PC-9 (cell line): ENCODE results near the gene BPIFB3. TPM values are rescaled to one million over a fixed set of nuclear protein-coding genes. Genes with fewer than 3 reads are reported as not detected.

Experiments
- BruUV-seq: library from RNA; stranded (reverse); fragments of 400-500 nt; replicated peaks from 2 replicates; lab custom pipeline; 2021; lab: Mats Ljungman, UMichigan
- CTCF ChIA-PET: fragments of 300-600 bp; sonication (Branson Sonifier 250); formaldehyde crosslinking; loops from one replicate; lab custom pipeline; 2022; ENCODE audit warnings: antibody characterized with exemption; lab: Charles Lee
- POLR2A ChIA-PET: fragments of 300-600 bp; sonication (Branson Sonifier 250); formaldehyde crosslinking; loops from one replicate; lab custom pipeline; 2022; ENCODE audit warnings: antibody characterized with exemption; ENCODE audit not compliant: unreplicated experiment; lab: Charles Lee
- DNase-seq, 2 experiments: peaks; one replicate each; pipeline versions ENCODE4 v3.0.0 to v3.0.0-alpha.2; 2015 to 2022; ENCODE audit warnings: mixed read lengths in 1 of 2
- H2AFZ ChIP-seq: fragments of 200-600 bp; sonication (generic); 2 replicates; pipeline ENCODE4 v1.8.1; 2017; ENCODE audit warnings: antibody characterized with exemption
- H3F3A ChIP-seq: fragments of 200-600 bp; sonication (generic); 2 replicates; pipeline ENCODE4 v1.8.1; 2017; ENCODE audit warnings: antibody characterized with exemption, mild to moderate bottlenecking, low read depth; ENCODE audit not compliant: insufficient read depth
- H3K27ac ChIP-seq: fragments of 200-600 bp; sonication (generic); 2 replicates; pipeline ENCODE4 v1.6.1; 2016; ENCODE audit warnings: mixed run types
- H3K27me3 ChIP-seq: fragments of 200-600 bp; sonication (generic); 2 replicates; pipeline ENCODE4 v1.6.1; 2016; ENCODE audit warnings: low read depth, mixed run types; ENCODE audit not compliant: insufficient read depth
- H3K36me3 ChIP-seq: fragments of 200-600 bp; sonication (generic); 2 replicates; pipeline ENCODE4 v1.6.1; 2016; ENCODE audit warnings: low read depth, mixed run types
- H3K4me1 ChIP-seq: fragments of 200-600 bp; sonication (generic); replicated peaks from 2 replicates; pipeline ENCODE4 v1.6.1; 2016; ENCODE audit warnings: mixed run types; ENCODE audit not compliant: insufficient read depth
- H3K4me2 ChIP-seq: fragments of 200-600 bp; sonication (generic); 2 replicates; pipeline ENCODE4 v1.6.1; 2017; ENCODE audit warnings: mixed run types
- H3K4me3 ChIP-seq: fragments of 200-600 bp; sonication (generic); 2 replicates; pipeline ENCODE4 v1.6.1; 2016; ENCODE audit warnings: mixed run types
- H3K79me2 ChIP-seq: fragments of 200-600 bp; sonication (generic); 2 replicates; pipeline ENCODE4 v1.6.1; 2017; ENCODE audit warnings: low read depth, mixed run types
- H3K9me2 ChIP-seq: fragments of 200-600 bp; sonication (generic); 2 replicates; pipeline ENCODE4 v1.8.1; 2017; ENCODE audit warnings: mild to moderate bottlenecking; ENCODE audit not compliant: insufficient read depth
- H3K9me3 ChIP-seq: fragments of 200-600 bp; sonication (generic); 2 replicates; pipeline ENCODE4 v1.8.1; 2016; ENCODE audit warnings: low read depth; ENCODE audit not compliant: insufficient read depth
- H4K20me1 ChIP-seq: fragments of 200-600 bp; sonication (generic); 2 replicates; pipeline ENCODE4 v1.8.1; 2017; ENCODE audit not compliant: insufficient read depth
- EZH2 ChIP-seq: fragments of 200-600 bp; sonication (generic); IDR thresholded peaks from 2 replicates; pipeline ENCODE4 v1.8.0; 2017; ENCODE audit warnings: antibody characterized with exemption, low read depth
- intact Hi-C: fragments of 100-400 bp; cut with micrococcal nuclease; formaldehyde crosslinking; loops from one replicate; pipeline ENCODE4 v1.10.0; 2022; ENCODE audit not compliant: unreplicated experiment
- total RNA-seq: library from RNA; stranded (reverse); gene quantifications from 2 replicates; pipeline ENCODE4 v1.2.3, GENCODE V29; 2021
- TF ChIP-seq, protein P1 (sequence below): fragments of 200-600 bp; sonication (generic); conservative IDR thresholded peaks from 2 replicates; pipeline ENCODE4 v1.6.1; 2017; ENCODE audit warnings: mixed run types, antibody characterized with exemption, mild to moderate bottlenecking, moderate library complexity

The BPIFB3 gene
- total RNA-seq, 1 experiment from 2014 or later = not detected

GRCh38 chr20:33019465-33020277, 34.0 kb upstream of the BPIFB3 start:
- H3K9me2 ChIP-seq = no peaks in the 10 kb centered on the region
- no peak overlapping the region for H2AFZ ChIP-seq
- POLR2A ChIA-PET = no interaction called here
- H3K27ac ChIP-seq = no peak overlapping the region
- no peak for DNase-seq
- no peaks in the 10 kb centered on the region for H3F3A ChIP-seq
- no peaks in the 10 kb centered on the region for H4K20me1 ChIP-seq
- H3K4me3 ChIP-seq = no peak overlapping the region
- TF ChIP-seq EZH2 = no peak
- TF ChIP-seq, protein P1, sequence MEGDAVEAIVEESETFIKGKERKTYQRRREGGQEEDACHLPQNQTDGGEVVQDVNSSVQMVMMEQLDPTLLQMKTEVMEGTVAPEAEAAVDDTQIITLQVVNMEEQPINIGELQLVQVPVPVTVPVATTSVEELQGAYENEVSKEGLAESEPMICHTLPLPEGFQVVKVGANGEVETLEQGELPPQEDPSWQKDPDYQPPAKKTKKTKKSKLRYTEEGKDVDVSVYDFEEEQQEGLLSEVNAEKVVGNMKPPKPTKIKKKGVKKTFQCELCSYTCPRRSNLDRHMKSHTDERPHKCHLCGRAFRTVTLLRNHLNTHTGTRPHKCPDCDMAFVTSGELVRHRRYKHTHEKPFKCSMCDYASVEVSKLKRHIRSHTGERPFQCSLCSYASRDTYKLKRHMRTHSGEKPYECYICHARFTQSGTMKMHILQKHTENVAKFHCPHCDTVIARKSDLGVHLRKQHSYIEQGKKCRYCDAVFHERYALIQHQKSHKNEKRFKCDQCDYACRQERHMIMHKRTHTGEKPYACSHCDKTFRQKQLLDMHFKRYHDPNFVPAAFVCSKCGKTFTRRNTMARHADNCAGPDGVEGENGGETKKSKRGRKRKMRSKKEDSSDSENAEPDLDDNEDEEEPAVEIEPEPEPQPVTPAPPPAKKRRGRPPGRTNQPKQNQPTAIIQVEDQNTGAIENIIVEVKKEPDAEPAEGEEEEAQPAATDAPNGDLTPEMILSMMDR = no peak
- no peaks in the 10 kb centered on the region for H3K79me2 ChIP-seq
- intact Hi-C loops = no loop called here
- H3K4me2 ChIP-seq = no peak overlapping the region
- H3K4me1 ChIP-seq = no peaks in the 10 kb centered on the region
- BruUV-seq = no TSS peak
- H3K27me3 ChIP-seq = peaks cover 72% of the 10 kb centered on the region
- H3K36me3 ChIP-seq = no peaks in the 10 kb centered on the region
- CTCF ChIA-PET = no interaction called here
- no peaks in the 10 kb centered on the region for H3K9me3 ChIP-seq

DNA sequence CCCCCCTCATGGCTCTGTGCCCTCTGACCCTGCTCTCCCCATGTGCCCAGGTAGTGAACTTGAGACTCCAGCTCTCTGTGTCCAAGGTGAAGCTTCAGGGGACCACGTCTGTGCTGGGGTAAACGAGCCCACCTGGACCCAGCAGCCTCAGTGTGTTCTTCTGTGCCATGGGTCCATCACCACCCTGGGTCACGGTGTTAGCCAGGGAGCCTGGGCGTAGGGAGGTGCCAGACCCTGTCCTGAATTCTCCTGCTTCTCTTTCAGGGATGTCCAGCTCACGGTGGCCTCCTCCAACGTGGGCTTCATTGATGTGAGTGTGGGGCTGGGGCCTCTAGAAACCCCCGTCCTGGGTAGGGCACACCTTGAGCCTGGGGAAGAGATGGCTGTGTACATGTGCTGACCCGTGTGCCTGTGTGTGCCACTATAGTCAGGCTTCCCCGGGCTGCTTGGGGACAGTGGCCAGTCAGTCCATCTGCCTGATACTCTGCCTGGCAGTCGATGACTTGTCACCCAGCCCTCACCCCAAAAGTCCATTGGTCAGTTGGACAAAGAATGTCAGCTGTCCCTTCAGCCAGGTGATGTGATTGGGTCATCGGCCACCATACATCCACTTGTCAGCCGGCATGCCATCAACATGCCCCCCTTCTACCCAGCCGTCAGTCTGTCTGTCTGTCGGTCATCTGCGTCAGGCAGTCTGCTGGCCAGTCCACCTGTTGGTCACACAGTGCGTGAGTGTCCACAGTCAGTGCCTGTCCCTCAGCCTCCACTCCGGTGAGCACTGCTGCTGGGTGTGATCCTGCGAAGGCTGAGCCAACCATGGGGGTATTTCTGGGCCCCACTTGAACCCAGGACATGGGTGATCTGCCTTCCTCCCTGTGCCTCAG, 33.2 kb upstream of the BPIFB3 start:
- no peaks in the 10 kb centered on the region for H3K36me3 ChIP-seq
- H3K27ac ChIP-seq = no peak overlapping the region
- peaks cover 63% of the 10 kb centered on the region for H3K27me3 ChIP-seq
- no peaks in the 10 kb centered on the region for H3K79me2 ChIP-seq
- H4K20me1 ChIP-seq = no peaks in the 10 kb centered on the region
- no peak overlapping the region for H3K4me3 ChIP-seq
- CTCF ChIA-PET = no interaction called here
- H2AFZ ChIP-seq = no peak overlapping the region
- DNase-seq = no peak
- H3K4me2 ChIP-seq = no peak overlapping the region
- intact Hi-C loops = no loop called here
- no peaks in the 10 kb centered on the region for H3F3A ChIP-seq
- no peaks in the 10 kb centered on the region for H3K9me3 ChIP-seq
- H3K9me2 ChIP-seq = no peaks in the 10 kb centered on the region
- no peaks in the 10 kb centered on the region for H3K4me1 ChIP-seq
- POLR2A ChIA-PET = no interaction called here
- no TSS peak for BruUV-seq
- no peak for TF ChIP-seq EZH2
- TF ChIP-seq, protein P1 = no peak

GRCh38 chr20:33021879-33022278, 31.8 kb upstream of the BPIFB3 start:
- no peak overlapping the region for H3K27ac ChIP-seq
- CTCF ChIA-PET = no interaction called here
- intact Hi-C loops = no loop called here
- no peaks in the 10 kb centered on the region for H3K9me2 ChIP-seq
- no peaks in the 10 kb centered on the region for H4K20me1 ChIP-seq
- no peaks in the 10 kb centered on the region for H3F3A ChIP-seq
- DNase-seq = no peak
- H3K4me2 ChIP-seq = no peak overlapping the region
- H3K27me3 ChIP-seq = peaks cover 56% of the 10 kb centered on the region
- no peaks in the 10 kb centered on the region for H3K36me3 ChIP-seq
- BruUV-seq = no TSS peak
- H3K9me3 ChIP-seq = no peaks in the 10 kb centered on the region
- H3K4me1 ChIP-seq = no peaks in the 10 kb centered on the region
- POLR2A ChIA-PET = no interaction called here
- no peak for TF ChIP-seq EZH2
- TF ChIP-seq, protein P1 = no peak
- no peaks in the 10 kb centered on the region for H3K79me2 ChIP-seq
- no peak overlapping the region for H3K4me3 ChIP-seq
- H2AFZ ChIP-seq = no peak overlapping the region
